Measurements from ENCODE around the gene CTTNBP2. TPM values are rescaled to one million over a fixed set of nuclear protein-coding genes. Genes with fewer than 3 reads are reported as not detected.

Gene CTTNBP2
- total RNA-seq, 2 donors from 2014 or later = 5.2 to 6.5 TPM

DNA sequence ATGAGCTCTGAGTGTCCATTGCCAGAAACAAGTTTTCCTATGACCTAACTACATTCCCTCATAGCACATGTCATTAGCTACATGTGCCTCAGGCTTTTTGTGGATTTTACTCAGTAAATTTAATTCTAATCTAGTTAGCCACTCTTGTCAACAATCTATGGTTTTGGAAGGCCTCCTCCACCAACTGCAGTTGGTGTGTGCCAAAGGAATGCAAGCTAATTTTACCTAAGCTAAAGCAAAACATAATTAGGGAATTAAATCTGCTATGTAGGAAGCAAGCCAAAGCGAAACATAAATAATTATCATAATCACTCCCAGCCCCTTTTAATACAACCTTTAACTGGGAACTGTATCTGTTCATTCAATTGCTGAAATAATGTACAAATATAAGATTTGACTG, 3.5 kb upstream of the CTTNBP2 start:
- no CpG with 5 or more reads among the region's 1 CpG for WGBS, 2 experiments (ENCODE audit: insufficient coverage in 1 of 2, insufficient read length in 1 of 2)
- H3K9me3 Mint-ChIP-seq = no peaks in the 10 kb centered on the region
- Histone ChIP-seq H3K27me3 (ENCODE audit: control insufficient read depth, insufficient read depth, low read length, poor library complexity, severe bottlenecking) (peaks cover 18% of the 10 kb centered on the region), H3K36me3 (ENCODE audit: control insufficient read depth, insufficient read depth, low read length) (no peaks in the 10 kb centered on the region), H3K9ac (ENCODE audit: extremely low read depth, low read length, poor library complexity, severe bottlenecking) (no peak overlapping the region), H3K4me1 (ENCODE audit: control insufficient read depth, insufficient read depth, low read length) (no peaks in the 10 kb centered on the region), H3K9me3 (ENCODE audit: control insufficient read depth, low read length) (no peaks in the 10 kb centered on the region), H3K4me3 (ENCODE audit: low read length) (no peak overlapping the region), H3K27ac (ENCODE audit: low read depth, low read length) (no peak overlapping the region)
- H3K4me3 Mint-ChIP-seq = no peak overlapping the region
- no peaks in the 10 kb centered on the region for H3K36me3 Mint-ChIP-seq (ENCODE audit: low read depth)
- TF ChIP-seq, protein P1, sequence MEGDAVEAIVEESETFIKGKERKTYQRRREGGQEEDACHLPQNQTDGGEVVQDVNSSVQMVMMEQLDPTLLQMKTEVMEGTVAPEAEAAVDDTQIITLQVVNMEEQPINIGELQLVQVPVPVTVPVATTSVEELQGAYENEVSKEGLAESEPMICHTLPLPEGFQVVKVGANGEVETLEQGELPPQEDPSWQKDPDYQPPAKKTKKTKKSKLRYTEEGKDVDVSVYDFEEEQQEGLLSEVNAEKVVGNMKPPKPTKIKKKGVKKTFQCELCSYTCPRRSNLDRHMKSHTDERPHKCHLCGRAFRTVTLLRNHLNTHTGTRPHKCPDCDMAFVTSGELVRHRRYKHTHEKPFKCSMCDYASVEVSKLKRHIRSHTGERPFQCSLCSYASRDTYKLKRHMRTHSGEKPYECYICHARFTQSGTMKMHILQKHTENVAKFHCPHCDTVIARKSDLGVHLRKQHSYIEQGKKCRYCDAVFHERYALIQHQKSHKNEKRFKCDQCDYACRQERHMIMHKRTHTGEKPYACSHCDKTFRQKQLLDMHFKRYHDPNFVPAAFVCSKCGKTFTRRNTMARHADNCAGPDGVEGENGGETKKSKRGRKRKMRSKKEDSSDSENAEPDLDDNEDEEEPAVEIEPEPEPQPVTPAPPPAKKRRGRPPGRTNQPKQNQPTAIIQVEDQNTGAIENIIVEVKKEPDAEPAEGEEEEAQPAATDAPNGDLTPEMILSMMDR (conservative IDR thresholded peaks at IDR 0.05) = no peak
- no peak for DNase-seq
- peaks cover 16% of the 10 kb centered on the region for H3K4me1 Mint-ChIP-seq
- no peak overlapping the region for H3K27ac Mint-ChIP-seq
- peaks cover 28% of the 10 kb centered on the region for H3K27me3 Mint-ChIP-seq (ENCODE audit: insufficient read depth)

GRCh38 chr7:117875566-117875965, 2.3 kb upstream of the CTTNBP2 start:
- Mint-ChIP-seq H3K9me3 (no peaks in the 10 kb centered on the region), H3K27ac (no peak overlapping the region), H3K4me3 (no peak overlapping the region), H3K27me3 (ENCODE audit: insufficient read depth) (peaks cover 37% of the 10 kb centered on the region), H3K36me3 (ENCODE audit: low read depth) (no peaks in the 10 kb centered on the region), H3K4me1 (peaks cover 17% of the 10 kb centered on the region)
- Histone ChIP-seq H3K27me3 (ENCODE audit: control insufficient read depth, insufficient read depth, low read length, poor library complexity, severe bottlenecking) (peaks cover 27% of the 10 kb centered on the region), H3K9me3 (ENCODE audit: control insufficient read depth, low read length) (no peaks in the 10 kb centered on the region), H3K27ac (ENCODE audit: low read depth, low read length) (no peak overlapping the region), H3K36me3 (ENCODE audit: control insufficient read depth, insufficient read depth, low read length) (no peaks in the 10 kb centered on the region), H3K9ac (ENCODE audit: extremely low read depth, low read length, poor library complexity, severe bottlenecking) (no peak overlapping the region), H3K4me1 (ENCODE audit: control insufficient read depth, insufficient read depth, low read length) (no peaks in the 10 kb centered on the region), H3K4me3 (ENCODE audit: low read length) (no peak overlapping the region)
- DNase-seq = peak; percentile 83
- TF ChIP-seq, protein P1 (conservative IDR thresholded peaks at IDR 0.05) = peak; percentile 83

DNA sequence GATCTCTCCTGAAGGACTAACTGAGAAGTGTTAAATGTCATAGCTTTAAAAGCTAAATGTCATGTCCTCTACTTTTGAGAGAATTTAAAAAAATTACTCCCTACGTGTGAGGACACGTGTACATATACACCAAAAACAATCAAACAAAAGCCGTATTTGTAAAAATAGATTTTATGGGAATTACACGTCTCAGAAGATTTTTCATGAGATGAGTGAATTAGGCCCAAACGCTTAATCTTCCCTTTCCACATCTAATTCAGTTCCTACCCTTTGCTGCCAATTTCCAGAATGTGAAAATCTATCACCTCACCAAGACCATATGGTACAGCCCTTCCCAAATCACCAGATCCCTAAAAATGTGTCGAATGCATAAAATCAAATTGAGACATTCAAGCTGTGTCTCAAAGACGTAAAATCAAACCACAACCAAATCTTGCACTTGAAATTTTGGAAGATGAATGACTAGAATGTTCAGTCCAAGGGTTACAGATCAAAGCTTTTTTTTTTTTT, 1.0 kb upstream of the CTTNBP2 start:
- Histone ChIP-seq H3K27me3 (ENCODE audit: control insufficient read depth, insufficient read depth, low read length, poor library complexity, severe bottlenecking) (peaks cover 30% of the 10 kb centered on the region), H3K36me3 (ENCODE audit: control insufficient read depth, insufficient read depth, low read length) (no peaks in the 10 kb centered on the region), H3K4me3 (ENCODE audit: low read length) (peak overlapping the region; percentile 86), H3K27ac (ENCODE audit: low read depth, low read length) (no peak overlapping the region), H3K4me1 (ENCODE audit: control insufficient read depth, insufficient read depth, low read length) (no peaks in the 10 kb centered on the region), H3K9me3 (ENCODE audit: control insufficient read depth, low read length) (no peaks in the 10 kb centered on the region), H3K9ac (ENCODE audit: extremely low read depth, low read length, poor library complexity, severe bottlenecking) (no peak overlapping the region)
- Mint-ChIP-seq H3K27me3 (ENCODE audit: insufficient read depth) (peaks cover 43% of the 10 kb centered on the region), H3K4me1 (peaks cover 17% of the 10 kb centered on the region), H3K27ac (no peak overlapping the region), H3K4me3 (peak overlapping the region; percentile 79), H3K36me3 (ENCODE audit: low read depth) (no peaks in the 10 kb centered on the region), H3K9me3 (no peaks in the 10 kb centered on the region)
- WGBS, 2 experiments (ENCODE audit: insufficient coverage in 1 of 2, insufficient read length in 1 of 2) = 80 to 85% methylated on average over 4 to 5 of the region's 7 CpGs
- DNase-seq = no peak
- TF ChIP-seq, protein P1 (conservative IDR thresholded peaks at IDR 0.05) = no peak
